Endodermal cell (in vitro differentiated cells): ENCODE data around the gene CCDC181. TPM values are rescaled to one million over a fixed set of nuclear protein-coding genes. Genes with fewer than 3 reads are reported as not detected.

ENCODE experiments used
- DNase-seq: peaks from one replicate; pipeline ENCODE4 v3.0.0-alpha.2; 2017
- H3K27ac ChIP-seq: 2 replicates; pipeline ENCODE4 v1.5.1; 2013; ENCODE audit warnings: mild to moderate bottlenecking, low read depth, low read length, moderate library complexity
- H3K27me3 ChIP-seq: 2 replicates; pipeline ENCODE4 v1.6.1; 2013; ENCODE audit warnings: mild to moderate bottlenecking, low read length, moderate library complexity; ENCODE audit not compliant: insufficient read depth, control insufficient read depth, poor library complexity, severe bottlenecking
- H3K36me3 ChIP-seq: 2 replicates; pipeline ENCODE4 v1.7.0; 2013; ENCODE audit warnings: mild to moderate bottlenecking, low read length, moderate library complexity; ENCODE audit not compliant: control insufficient read depth, insufficient read depth
- H3K4me1 ChIP-seq: one replicate; pipeline ENCODE4 v1.7.0; 2013; ENCODE audit warnings: low read length; ENCODE audit not compliant: control insufficient read depth, insufficient read depth
- H3K4me3 ChIP-seq: 2 replicates; pipeline ENCODE4 v1.5.1; 2013; ENCODE audit warnings: mild to moderate bottlenecking, low read length, moderate library complexity
- H3K9ac ChIP-seq: 2 replicates; pipeline ENCODE4 v1.6.1; 2013; ENCODE audit warnings: mild to moderate bottlenecking, low read length, moderate library complexity; ENCODE audit not compliant: poor library complexity, severe bottlenecking; ENCODE audit errors: extremely low read depth
- H3K9me3 ChIP-seq: 2 replicates; pipeline ENCODE4 v1.6.1; 2013; ENCODE audit warnings: mild to moderate bottlenecking, low read length, moderate library complexity; ENCODE audit not compliant: control insufficient read depth
- H3K27ac Mint-ChIP-seq: 2 replicates; pipeline ENCODE4 v1.8.0; 2020; ENCODE audit warnings: mixed read lengths
- H3K27me3 Mint-ChIP-seq: 2 replicates; pipeline ENCODE4 v1.8.0; 2021; ENCODE audit warnings: mild to moderate bottlenecking, mixed read lengths; ENCODE audit not compliant: insufficient read depth
- H3K36me3 Mint-ChIP-seq: 2 replicates; pipeline ENCODE4 v1.8.0; 2020; ENCODE audit warnings: low read depth, mixed read lengths
- H3K4me1 Mint-ChIP-seq: 2 replicates; pipeline ENCODE4 v1.8.0; 2020; ENCODE audit warnings: mixed read lengths
- H3K4me3 Mint-ChIP-seq: 2 replicates; pipeline ENCODE4 v1.8.0; 2020; ENCODE audit warnings: mild to moderate bottlenecking, moderate library complexity, mixed read lengths
- H3K9me3 Mint-ChIP-seq: 2 replicates; pipeline ENCODE4 v1.8.0; 2020; ENCODE audit warnings: mild to moderate bottlenecking, mixed read lengths
- WGBS, 2 experiments: methylation state at CpG; one replicate each; pipeline versions ENCODE4 v1.1.5 to v1.1.7; 2013; ENCODE audit warnings: missing lambda C conversion rate in 2 of 2, mixed read lengths in 1 of 2; ENCODE audit not compliant: insufficient coverage in 1 of 2, insufficient read length in 1 of 2; 5-methylcytosine and 5-hydroxymethylcytosine counted together
- total RNA-seq, 2 donors: library from RNA; stranded (reverse); fragmentation: NEBNext Ultra II Directional in 1 of 2; extraction: Animal tissue kit (Norgen Biotek cat#: 25700) in 1 of 2; gene quantifications; 2 replicates in 1 of 2; 3 replicates in 1 of 2; pipeline ENCODE4 v1.2.1, GENCODE V29; 2021
- TF ChIP-seq, protein P1 (sequence below): fragments of 200-600 bp; sonication (generic); conservative IDR thresholded peaks from 2 replicates; pipeline ENCODE4 v1.5.0; 2021; ENCODE audit warnings: antibody characterized with exemption, mild to moderate bottlenecking

CCDC181 gene
- total RNA-seq, 2 donors from 2014 or later: 4.9 to 7.8 TPM

DNA sequence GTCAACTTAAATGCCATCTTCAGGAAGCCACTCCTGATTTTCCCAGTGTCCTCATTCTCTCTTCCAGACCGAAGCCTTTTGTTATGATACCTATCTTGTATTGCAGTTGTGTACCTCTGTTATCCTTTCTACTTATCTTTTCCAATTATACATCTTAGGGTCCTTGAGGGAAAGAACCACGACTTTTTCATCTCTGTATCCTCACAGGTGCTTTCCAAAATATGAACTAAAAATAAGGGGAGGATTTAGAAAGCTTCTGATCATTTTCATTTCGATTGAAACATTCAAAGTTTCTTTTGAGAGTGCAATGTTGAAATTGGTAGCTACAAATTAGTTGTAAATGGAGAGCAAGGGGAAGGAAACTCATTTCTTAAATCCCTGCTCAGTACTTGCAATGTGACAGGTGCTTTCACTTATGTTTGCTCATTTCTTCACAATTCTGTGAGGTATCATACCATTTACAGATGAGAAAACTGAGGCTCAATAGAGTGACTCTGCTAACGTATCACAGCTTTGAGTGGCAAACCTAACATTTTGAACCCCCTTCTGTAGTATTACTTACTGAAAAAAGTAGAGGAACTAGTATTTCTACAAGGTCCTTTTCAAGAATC lies 34.2 kb upstream of the CCDC181 start:
- H3K27me3 ChIP-seq: no peaks in the 10 kb centered on the region
- H3K4me3 Mint-ChIP-seq: no peak overlapping the region
- H3K36me3 Mint-ChIP-seq: no peaks in the 10 kb centered on the region
- no peaks in the 10 kb centered on the region for H3K4me1 ChIP-seq
- no peaks in the 10 kb centered on the region for H3K27me3 Mint-ChIP-seq
- TF ChIP-seq, protein P1, sequence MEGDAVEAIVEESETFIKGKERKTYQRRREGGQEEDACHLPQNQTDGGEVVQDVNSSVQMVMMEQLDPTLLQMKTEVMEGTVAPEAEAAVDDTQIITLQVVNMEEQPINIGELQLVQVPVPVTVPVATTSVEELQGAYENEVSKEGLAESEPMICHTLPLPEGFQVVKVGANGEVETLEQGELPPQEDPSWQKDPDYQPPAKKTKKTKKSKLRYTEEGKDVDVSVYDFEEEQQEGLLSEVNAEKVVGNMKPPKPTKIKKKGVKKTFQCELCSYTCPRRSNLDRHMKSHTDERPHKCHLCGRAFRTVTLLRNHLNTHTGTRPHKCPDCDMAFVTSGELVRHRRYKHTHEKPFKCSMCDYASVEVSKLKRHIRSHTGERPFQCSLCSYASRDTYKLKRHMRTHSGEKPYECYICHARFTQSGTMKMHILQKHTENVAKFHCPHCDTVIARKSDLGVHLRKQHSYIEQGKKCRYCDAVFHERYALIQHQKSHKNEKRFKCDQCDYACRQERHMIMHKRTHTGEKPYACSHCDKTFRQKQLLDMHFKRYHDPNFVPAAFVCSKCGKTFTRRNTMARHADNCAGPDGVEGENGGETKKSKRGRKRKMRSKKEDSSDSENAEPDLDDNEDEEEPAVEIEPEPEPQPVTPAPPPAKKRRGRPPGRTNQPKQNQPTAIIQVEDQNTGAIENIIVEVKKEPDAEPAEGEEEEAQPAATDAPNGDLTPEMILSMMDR: no peak
- no peak overlapping the region for H3K4me3 ChIP-seq
- H3K36me3 ChIP-seq: peaks cover 7% of the 10 kb centered on the region
- H3K9me3 Mint-ChIP-seq: peaks cover 12% of the 10 kb centered on the region
- WGBS, 2 experiments: 82 to 88% methylated on average over 3 to 4 of the region's 4 CpGs
- H3K4me1 Mint-ChIP-seq: peaks cover 6% of the 10 kb centered on the region
- no peak overlapping the region for H3K9ac ChIP-seq
- H3K9me3 ChIP-seq: peaks cover 18% of the 10 kb centered on the region
- DNase-seq: no peak
- no peak overlapping the region for H3K27ac ChIP-seq
- H3K27ac Mint-ChIP-seq: no peak overlapping the region

DNA sequence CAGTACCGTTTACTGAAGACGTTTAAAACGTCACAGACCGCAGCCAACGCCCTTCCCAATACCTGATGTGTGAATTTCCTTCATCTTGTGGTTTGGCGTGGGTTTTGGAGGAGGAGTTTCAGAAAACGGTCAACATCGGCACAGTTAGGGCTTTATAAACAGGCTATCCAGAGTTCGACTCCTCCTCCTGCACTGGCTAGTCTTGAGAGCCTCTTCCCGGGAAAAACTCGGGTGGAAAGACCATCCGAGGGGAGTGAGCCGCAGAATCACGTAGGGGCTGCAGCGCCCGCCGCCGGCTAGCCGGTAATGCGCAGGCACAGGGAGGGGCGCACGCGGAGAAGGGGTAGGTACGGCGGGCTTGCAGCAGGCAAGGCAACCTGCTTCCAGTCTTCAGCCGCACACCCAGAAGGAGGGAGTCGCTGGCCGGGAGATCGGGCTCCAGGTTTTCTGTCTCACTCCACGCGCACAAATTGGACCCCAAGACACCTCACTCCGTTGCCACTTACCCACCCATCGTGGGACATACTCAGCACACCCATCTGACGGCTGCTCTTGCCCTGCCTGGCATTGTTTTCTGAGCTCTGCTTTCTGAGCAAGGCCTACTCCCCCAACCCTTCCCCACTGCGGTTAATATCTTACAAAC lies 33.0 kb upstream of the CCDC181 start:
- H3K27ac Mint-ChIP-seq: peak overlapping the region; percentile 64
- no peak overlapping the region for H3K27ac ChIP-seq
- no peaks in the 10 kb centered on the region for H3K27me3 ChIP-seq
- WGBS, 2 experiments: 93 to 96% methylated on average over 19 to 35 of the region's 35 CpGs
- peaks cover 6% of the 10 kb centered on the region for H3K4me1 Mint-ChIP-seq
- H3K4me3 ChIP-seq: no peak overlapping the region
- DNase-seq: peak; percentile 77
- no peaks in the 10 kb centered on the region for H3K27me3 Mint-ChIP-seq
- H3K9ac ChIP-seq: no peak overlapping the region
- H3K36me3 Mint-ChIP-seq: no peaks in the 10 kb centered on the region
- peak overlapping the region; percentile 59 for H3K4me3 Mint-ChIP-seq
- no peaks in the 10 kb centered on the region for H3K4me1 ChIP-seq
- H3K9me3 ChIP-seq: peaks cover 19% of the 10 kb centered on the region
- TF ChIP-seq, protein P1: peak; percentile 17
- H3K9me3 Mint-ChIP-seq: peaks cover 14% of the 10 kb centered on the region
- peaks cover 2% of the 10 kb centered on the region for H3K36me3 ChIP-seq

DNA sequence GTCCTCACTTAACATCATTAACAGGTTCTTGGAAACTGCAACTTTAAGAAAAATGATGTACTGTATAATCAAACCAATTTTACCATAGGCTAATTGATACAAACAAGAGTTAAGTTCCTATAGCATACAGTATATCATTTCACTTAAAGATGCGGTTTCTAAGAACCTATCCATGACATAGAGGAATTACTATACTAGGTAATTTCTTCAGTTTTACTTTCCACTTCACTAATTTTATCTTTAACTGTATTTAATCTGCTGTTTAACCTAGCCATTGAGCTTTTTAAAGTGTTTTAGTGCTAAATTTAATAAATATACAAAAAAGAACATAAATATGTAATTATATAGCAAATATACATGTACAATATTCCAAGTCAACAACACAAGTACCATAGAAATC lies 30.2 kb upstream of the CCDC181 start:
- no peak overlapping the region for H3K27ac ChIP-seq
- no peak overlapping the region for H3K9ac ChIP-seq
- Mint-ChIP-seq H3K4me3 (no peak overlapping the region), H3K27ac (no peak overlapping the region), H3K36me3 (no peaks in the 10 kb centered on the region), H3K9me3 (peaks cover 14% of the 10 kb centered on the region), H3K4me1 (peaks cover 6% of the 10 kb centered on the region), H3K27me3 (no peaks in the 10 kb centered on the region)
- no peaks in the 10 kb centered on the region for H3K27me3 ChIP-seq
- no peak for DNase-seq
- H3K4me1 ChIP-seq: no peaks in the 10 kb centered on the region
- WGBS, 2 experiments: 94% methylated on average over 1 of the region's 1 CpG; no CpG with 5 or more reads in 1 of the 2 experiments
- TF ChIP-seq, protein P1: no peak
- peaks cover 19% of the 10 kb centered on the region for H3K9me3 ChIP-seq
- peak overlapping the region; percentile 1 for H3K4me3 ChIP-seq
- no peaks in the 10 kb centered on the region for H3K36me3 ChIP-seq
